ENCODE measurements around the gene KRT6A. TPM values are rescaled to one million over a fixed set of nuclear protein-coding genes. Genes with fewer than 3 reads are reported as not detected.

KRT6A gene
- total RNA-seq, 1 donor from 2014 or later, result not detected

DNA sequence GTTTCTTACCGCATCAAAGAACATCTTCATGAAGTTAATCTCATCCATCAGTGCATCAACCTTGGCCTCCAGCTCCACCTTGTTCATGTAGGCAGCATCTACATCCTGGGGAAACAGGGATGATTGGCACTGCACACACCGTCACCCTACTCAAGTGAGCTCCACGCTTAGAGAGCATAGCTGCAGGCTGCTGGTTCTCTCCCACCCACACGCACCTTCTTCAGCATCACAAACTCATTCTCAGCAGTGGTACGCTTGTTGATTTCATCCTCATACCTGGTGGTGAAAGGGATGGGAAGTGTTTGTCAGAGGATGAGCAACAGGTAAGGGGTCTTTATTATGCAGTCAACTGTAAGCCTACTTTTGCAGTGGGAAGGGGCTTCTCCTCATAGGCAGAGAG is 24.8 kb upstream of the KRT6A start:
- no peaks in the 10 kb centered on the region for H4K20me1 ChIP-seq (ENCODE audit: low read depth)
- no peak overlapping the region for H3K9ac ChIP-seq
- no peaks in the 10 kb centered on the region for H3K36me3 Mint-ChIP-seq
- no peak overlapping the region for H3K27ac Mint-ChIP-seq
- H3K4me3 ChIP-seq, result no peak overlapping the region
- H3K27me3 ChIP-seq, result no peaks in the 10 kb centered on the region
- no peaks in the 10 kb centered on the region for H3F3A ChIP-seq (ENCODE audit: low read depth)
- H3K4me3 Mint-ChIP-seq, result no peak overlapping the region
- no peaks in the 10 kb centered on the region for H3K4me1 ChIP-seq
- TF ChIP-seq EZH2phosphoT487 (IDR thresholded peaks at IDR 0.05) (no peak), EZH2 (IDR thresholded peaks at IDR 0.05) (no peak)
- TF ChIP-seq, protein P1, sequence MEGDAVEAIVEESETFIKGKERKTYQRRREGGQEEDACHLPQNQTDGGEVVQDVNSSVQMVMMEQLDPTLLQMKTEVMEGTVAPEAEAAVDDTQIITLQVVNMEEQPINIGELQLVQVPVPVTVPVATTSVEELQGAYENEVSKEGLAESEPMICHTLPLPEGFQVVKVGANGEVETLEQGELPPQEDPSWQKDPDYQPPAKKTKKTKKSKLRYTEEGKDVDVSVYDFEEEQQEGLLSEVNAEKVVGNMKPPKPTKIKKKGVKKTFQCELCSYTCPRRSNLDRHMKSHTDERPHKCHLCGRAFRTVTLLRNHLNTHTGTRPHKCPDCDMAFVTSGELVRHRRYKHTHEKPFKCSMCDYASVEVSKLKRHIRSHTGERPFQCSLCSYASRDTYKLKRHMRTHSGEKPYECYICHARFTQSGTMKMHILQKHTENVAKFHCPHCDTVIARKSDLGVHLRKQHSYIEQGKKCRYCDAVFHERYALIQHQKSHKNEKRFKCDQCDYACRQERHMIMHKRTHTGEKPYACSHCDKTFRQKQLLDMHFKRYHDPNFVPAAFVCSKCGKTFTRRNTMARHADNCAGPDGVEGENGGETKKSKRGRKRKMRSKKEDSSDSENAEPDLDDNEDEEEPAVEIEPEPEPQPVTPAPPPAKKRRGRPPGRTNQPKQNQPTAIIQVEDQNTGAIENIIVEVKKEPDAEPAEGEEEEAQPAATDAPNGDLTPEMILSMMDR (IDR thresholded peaks at IDR 0.05), result no peak
- no peak overlapping the region for H3K4me2 ChIP-seq
- H3K27me3 Mint-ChIP-seq (ENCODE audit: insufficient read depth, low read depth), result peaks cover 12% of the 10 kb centered on the region
- no peak overlapping the region for H2AFZ ChIP-seq (replicated peaks)
- no peaks in the 10 kb centered on the region for H3K4me1 Mint-ChIP-seq
- H3K9me3 ChIP-seq (ENCODE audit: low read depth), result no peaks in the 10 kb centered on the region
- no peaks in the 10 kb centered on the region for H3K36me3 ChIP-seq
- H3K27ac ChIP-seq, result no peak overlapping the region
- no peaks in the 10 kb centered on the region for H3K9me3 Mint-ChIP-seq
- H3K79me2 ChIP-seq (ENCODE audit: low read depth), result no peaks in the 10 kb centered on the region
- DNase-seq (ENCODE audit: low spot score), result no peak

DNA sequence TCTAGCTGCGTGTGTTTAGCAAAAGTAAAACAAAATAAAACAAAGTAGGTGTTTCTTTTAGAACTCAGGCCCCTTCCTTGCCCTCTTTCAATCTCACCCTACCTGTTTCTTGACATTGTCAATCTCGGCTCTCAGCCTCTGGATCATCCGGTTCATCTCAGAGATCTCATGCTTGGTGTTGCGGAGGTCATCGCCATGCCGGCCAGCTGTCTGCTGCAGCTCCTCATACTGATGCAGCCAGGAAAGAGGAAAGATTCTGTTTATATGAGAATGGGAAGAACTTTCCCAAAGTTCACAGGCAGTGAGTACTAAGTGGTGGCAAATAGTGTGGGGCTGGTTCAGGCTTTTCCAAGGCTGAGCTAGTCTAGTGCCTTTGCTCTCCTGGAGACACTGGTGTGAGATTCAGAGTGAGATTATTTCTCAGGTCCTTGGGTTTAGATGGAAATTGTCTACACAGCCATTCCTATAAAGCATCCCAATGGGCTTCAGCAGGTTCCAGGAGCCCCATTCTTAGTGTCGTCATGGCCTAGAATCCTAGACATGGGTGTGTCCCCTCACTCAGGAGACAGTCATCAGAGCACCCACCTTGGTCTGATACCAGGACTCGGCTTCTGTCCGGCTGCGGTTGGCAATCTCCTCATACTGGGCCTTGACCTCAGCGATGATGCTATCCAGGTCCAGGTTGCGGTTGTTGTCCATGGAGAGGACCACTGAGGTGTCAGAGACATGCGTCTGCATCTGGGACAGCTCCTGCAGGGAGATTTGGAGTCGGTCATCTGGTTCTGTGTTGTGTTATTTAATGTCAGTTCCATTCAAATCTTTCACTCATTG is 24.2 kb upstream of the KRT6A start:
- H3K36me3 Mint-ChIP-seq, result no peaks in the 10 kb centered on the region
- no peaks in the 10 kb centered on the region for H3F3A ChIP-seq (ENCODE audit: low read depth)
- DNase-seq (ENCODE audit: low spot score), result no peak

DNA sequence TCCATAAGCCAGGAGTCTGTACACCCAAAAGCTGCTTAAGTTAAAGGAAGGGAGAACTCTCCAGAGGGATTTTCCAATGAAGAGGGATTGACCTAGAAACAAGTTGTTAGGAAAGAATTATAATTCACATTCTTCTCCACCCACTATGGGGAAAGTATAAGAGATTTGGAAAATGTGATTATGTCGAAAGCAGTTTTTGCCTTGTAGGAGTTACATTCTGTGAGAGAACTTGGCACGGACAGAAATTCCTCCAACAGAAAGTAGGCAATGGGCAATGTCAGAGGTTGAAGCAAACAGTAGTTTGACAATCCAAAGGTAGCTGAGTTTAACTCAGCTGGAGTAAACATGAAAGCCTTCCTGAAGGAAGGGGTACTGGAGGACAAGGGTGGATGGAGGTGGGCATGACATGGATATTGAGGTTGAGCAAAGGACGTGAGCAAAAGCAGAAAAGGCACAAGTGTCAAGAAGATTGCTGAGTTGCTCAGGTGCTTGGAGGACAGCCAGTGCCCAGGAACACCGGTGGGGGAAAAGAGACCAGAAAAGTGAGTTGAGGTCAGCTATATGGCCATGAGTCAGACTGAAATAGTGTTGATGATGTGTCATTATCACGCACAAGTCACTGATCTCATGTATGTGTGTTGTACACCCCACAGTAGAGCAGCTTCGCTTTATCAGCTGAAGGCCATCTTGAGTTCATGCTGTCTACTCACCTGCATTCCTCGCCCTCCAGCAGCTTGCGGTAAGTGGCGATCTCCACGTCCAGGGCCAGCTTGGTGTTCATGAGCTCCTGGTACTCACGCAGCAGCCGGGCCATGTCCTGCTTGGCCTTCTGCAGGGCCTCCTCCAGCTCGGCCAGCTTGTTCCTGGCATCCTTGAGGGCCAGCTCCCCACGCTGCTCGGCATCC is 23.1 kb upstream of the KRT6A start:
- Mint-ChIP-seq H3K4me1 (no peaks in the 10 kb centered on the region), H3K36me3 (no peaks in the 10 kb centered on the region), H3K4me3 (no peak overlapping the region), H3K9me3 (peaks cover 7% of the 10 kb centered on the region), H3K27ac (no peak overlapping the region), H3K27me3 (ENCODE audit: insufficient read depth, low read depth) (peaks cover 7% of the 10 kb centered on the region)
- Histone ChIP-seq H3F3A (ENCODE audit: low read depth) (no peaks in the 10 kb centered on the region), H3K36me3 (no peaks in the 10 kb centered on the region), H2AFZ (replicated peaks) (no peak overlapping the region), H3K4me3 (no peak overlapping the region), H3K9ac (no peak overlapping the region), H3K27me3 (no peaks in the 10 kb centered on the region), H3K4me1 (no peaks in the 10 kb centered on the region), H3K79me2 (ENCODE audit: low read depth) (no peaks in the 10 kb centered on the region), H3K4me2 (no peak overlapping the region), H3K27ac (no peak overlapping the region), H3K9me3 (ENCODE audit: low read depth) (no peaks in the 10 kb centered on the region), H4K20me1 (ENCODE audit: low read depth) (no peaks in the 10 kb centered on the region)
- no peak for DNase-seq (ENCODE audit: low spot score)
- no peak for TF ChIP-seq EZH2 (IDR thresholded peaks at IDR 0.05)
- TF ChIP-seq EZH2phosphoT487 (IDR thresholded peaks at IDR 0.05), result no peak

More for the DNA sequence above, 24.2 kb upstream of the KRT6A start:
- H3K4me2 ChIP-seq, result no peak overlapping the region
- H3K27me3 Mint-ChIP-seq (ENCODE audit: insufficient read depth, low read depth), result peaks cover 10% of the 10 kb centered on the region
- no peaks in the 10 kb centered on the region for H3K79me2 ChIP-seq (ENCODE audit: low read depth)
- H3K4me3 ChIP-seq, result no peak overlapping the region
- H3K4me1 ChIP-seq, result no peaks in the 10 kb centered on the region
- no peak overlapping the region for H3K4me3 Mint-ChIP-seq
- H4K20me1 ChIP-seq (ENCODE audit: low read depth), result no peaks in the 10 kb centered on the region
- H3K36me3 ChIP-seq, result no peaks in the 10 kb centered on the region
- H3K27ac ChIP-seq, result no peak overlapping the region
- H2AFZ ChIP-seq (replicated peaks), result no peak overlapping the region
- no peak overlapping the region for H3K27ac Mint-ChIP-seq
- TF ChIP-seq EZH2 (IDR thresholded peaks at IDR 0.05) (no peak), EZH2phosphoT487 (IDR thresholded peaks at IDR 0.05) (no peak)
- TF ChIP-seq, protein P1 (IDR thresholded peaks at IDR 0.05), result no peak
- no peaks in the 10 kb centered on the region for H3K9me3 ChIP-seq (ENCODE audit: low read depth)
- no peaks in the 10 kb centered on the region for H3K27me3 ChIP-seq
- no peaks in the 10 kb centered on the region for H3K4me1 Mint-ChIP-seq
- no peak overlapping the region for H3K9ac ChIP-seq
- H3K9me3 Mint-ChIP-seq, result no peaks in the 10 kb centered on the region

Measured in neural progenitor cell (in vitro differentiated cells).